Measurements from ENCODE around the gene DENND2D.

The DENND2D gene

DNA sequence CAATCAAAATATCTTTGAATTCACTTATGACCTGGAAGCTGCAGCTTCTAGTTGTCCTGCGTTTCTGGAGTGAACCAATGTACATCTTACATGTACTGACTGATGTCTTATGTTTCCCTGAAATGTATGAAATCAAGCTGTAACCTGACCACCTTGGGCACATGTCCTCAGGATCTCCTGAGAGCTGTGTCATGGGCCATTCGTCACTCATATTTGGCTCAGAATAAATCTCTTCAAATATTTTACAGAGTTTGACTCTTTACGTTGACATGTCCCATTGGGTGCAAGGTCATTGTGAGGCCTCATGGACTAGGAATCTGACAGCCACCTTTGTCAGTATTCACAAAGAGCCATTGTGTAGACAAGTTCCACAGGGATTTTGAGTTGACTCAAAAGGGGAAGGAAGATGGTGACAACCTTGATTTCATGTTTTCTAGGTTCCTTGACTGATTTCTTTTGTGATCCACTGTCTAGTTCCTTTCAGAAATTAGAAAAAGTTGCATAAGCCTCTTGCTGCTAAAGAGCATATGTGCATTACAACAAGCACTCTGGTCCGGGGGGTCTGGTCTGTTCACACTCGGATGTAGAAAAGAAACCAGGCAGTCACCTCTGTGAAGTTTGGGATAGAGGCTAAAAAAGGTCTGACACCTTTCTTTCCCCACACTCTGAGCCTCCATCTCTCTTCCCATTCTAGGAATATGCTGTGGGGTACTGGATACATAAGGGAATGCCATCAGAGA is 37.8 kb upstream of the DENND2D start:
- Histone ChIP-seq H3K36me3 (replicated peaks) (no peaks in the 10 kb centered on the region), H3K27me3 (replicated peaks) (no peaks in the 10 kb centered on the region), H3K4me3 (ENCODE audit: low read depth, low read length) (no peak overlapping the region), H3K27ac (no peak overlapping the region)
- no peak for DNase-seq
- in situ Hi-C loops (cut with HindIII; ENCODE audit: low pct_ligation_motif_present, low sequenced_read_pairs): no loop called here
- TF ChIP-seq, protein P1, sequence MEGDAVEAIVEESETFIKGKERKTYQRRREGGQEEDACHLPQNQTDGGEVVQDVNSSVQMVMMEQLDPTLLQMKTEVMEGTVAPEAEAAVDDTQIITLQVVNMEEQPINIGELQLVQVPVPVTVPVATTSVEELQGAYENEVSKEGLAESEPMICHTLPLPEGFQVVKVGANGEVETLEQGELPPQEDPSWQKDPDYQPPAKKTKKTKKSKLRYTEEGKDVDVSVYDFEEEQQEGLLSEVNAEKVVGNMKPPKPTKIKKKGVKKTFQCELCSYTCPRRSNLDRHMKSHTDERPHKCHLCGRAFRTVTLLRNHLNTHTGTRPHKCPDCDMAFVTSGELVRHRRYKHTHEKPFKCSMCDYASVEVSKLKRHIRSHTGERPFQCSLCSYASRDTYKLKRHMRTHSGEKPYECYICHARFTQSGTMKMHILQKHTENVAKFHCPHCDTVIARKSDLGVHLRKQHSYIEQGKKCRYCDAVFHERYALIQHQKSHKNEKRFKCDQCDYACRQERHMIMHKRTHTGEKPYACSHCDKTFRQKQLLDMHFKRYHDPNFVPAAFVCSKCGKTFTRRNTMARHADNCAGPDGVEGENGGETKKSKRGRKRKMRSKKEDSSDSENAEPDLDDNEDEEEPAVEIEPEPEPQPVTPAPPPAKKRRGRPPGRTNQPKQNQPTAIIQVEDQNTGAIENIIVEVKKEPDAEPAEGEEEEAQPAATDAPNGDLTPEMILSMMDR (IDR thresholded peaks at IDR 0.05; ENCODE audit: low read depth, low read length, missing control alignments): no peak

DNA sequence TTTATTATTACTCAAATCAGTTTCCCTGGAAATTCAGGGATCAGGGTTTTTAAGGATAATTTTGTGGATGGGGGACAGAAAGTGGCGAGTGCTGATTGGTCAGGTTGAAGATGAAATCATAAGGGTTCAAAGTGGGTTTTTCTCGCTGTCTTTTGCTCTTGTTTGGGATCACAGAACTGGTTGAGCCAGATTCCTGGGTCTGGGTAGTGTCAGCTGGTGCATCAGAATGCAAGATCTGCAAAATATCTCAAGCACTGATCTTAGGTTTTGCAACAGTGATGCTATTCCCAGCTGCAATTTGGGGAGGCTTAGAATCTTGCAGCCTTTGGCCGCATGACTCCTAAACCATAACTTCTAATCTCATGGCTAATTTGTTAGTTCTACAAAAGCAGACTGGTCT is 36.4 kb upstream of the DENND2D start:
- no peaks in the 10 kb centered on the region for H3K36me3 ChIP-seq (replicated peaks)
- H3K4me3 ChIP-seq (ENCODE audit: low read depth, low read length): no peak overlapping the region
- H3K27me3 ChIP-seq (replicated peaks): no peaks in the 10 kb centered on the region
- TF ChIP-seq, protein P1 (IDR thresholded peaks at IDR 0.05; ENCODE audit: low read depth, low read length, missing control alignments): no peak
- H3K27ac ChIP-seq: no peak overlapping the region
- DNase-seq: no peak
- in situ Hi-C loops (cut with HindIII; ENCODE audit: low pct_ligation_motif_present, low sequenced_read_pairs): no loop called here

DNA sequence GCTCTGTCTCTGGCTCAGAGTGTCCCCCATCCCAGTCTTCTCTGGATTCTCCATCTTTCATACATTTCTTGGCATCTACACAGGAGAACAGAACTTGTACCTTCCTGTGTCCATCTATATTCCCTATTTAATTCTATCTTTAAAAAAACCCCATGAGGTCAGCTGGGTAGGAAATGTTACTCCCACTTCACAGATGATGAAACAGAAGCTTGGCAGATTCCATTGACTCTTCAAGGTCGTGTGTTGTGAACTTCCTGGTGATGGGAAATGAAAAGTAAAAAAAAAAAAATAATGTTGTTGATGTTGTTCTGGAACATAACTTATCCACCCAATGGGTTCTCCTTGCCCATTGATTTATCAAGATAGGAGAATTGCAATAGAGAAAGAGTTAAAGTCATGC is 35.9 kb upstream of the DENND2D start:
- in situ Hi-C loops (cut with HindIII; ENCODE audit: low pct_ligation_motif_present, low sequenced_read_pairs): no loop called here
- no peak for DNase-seq
- Histone ChIP-seq H3K4me3 (ENCODE audit: low read depth, low read length) (no peak overlapping the region), H3K27me3 (replicated peaks) (no peaks in the 10 kb centered on the region), H3K36me3 (replicated peaks) (no peaks in the 10 kb centered on the region), H3K27ac (no peak overlapping the region)
- TF ChIP-seq, protein P1 (IDR thresholded peaks at IDR 0.05; ENCODE audit: low read depth, low read length, missing control alignments): no peak

DNA sequence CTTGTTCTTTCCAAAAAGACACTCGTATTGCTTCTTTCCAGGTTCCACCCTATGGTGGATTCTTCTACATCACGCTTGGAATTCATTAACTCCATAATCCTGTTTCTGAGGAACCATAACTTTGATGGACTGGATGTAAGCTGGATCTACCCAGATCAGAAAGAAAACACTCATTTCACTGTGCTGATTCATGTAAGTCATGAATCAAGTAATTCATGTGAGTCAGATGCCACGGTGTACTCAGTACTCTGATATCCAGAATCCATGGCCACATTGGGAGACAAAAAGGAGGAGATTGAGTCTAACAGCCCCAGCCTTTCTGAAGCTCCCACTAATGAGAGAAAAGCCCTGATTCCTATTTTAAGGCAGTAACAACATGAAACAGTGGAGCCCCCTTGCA is 34.4 kb upstream of the DENND2D start:
- Histone ChIP-seq H3K27ac (no peak overlapping the region), H3K27me3 (replicated peaks) (no peaks in the 10 kb centered on the region), H3K4me3 (ENCODE audit: low read depth, low read length) (no peak overlapping the region), H3K36me3 (replicated peaks) (no peaks in the 10 kb centered on the region)
- DNase-seq: peak; percentile 26
- TF ChIP-seq, protein P1 (IDR thresholded peaks at IDR 0.05; ENCODE audit: low read depth, low read length, missing control alignments): no peak
- in situ Hi-C loops (cut with HindIII; ENCODE audit: low pct_ligation_motif_present, low sequenced_read_pairs): no loop called here

DNA sequence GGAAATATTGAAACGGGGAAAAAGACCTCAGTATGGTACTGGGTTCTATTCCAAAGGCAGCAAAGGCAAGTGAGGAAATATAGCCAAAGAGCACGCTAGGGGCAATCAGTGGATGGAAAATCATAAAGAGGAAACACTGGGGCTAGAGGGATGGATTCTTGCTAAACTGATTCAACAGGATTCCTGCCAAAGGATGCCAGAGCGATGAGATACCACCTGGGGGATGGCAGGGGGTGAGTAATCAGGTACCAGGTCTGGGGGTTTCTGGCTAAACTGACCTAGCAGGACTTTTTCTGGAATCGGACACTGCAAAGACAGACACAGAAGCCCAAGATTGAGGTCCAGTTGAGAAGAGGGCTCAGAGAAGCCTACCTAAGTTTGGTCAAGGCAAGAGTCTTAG is 33.8 kb upstream of the DENND2D start:
- Histone ChIP-seq H3K27ac (no peak overlapping the region), H3K4me3 (ENCODE audit: low read depth, low read length) (no peak overlapping the region), H3K36me3 (replicated peaks) (no peaks in the 10 kb centered on the region), H3K27me3 (replicated peaks) (no peaks in the 10 kb centered on the region)
- TF ChIP-seq, protein P1 (IDR thresholded peaks at IDR 0.05; ENCODE audit: low read depth, low read length, missing control alignments): no peak
- DNase-seq: no peak
- in situ Hi-C loops (cut with HindIII; ENCODE audit: low pct_ligation_motif_present, low sequenced_read_pairs): no loop called here

DNA sequence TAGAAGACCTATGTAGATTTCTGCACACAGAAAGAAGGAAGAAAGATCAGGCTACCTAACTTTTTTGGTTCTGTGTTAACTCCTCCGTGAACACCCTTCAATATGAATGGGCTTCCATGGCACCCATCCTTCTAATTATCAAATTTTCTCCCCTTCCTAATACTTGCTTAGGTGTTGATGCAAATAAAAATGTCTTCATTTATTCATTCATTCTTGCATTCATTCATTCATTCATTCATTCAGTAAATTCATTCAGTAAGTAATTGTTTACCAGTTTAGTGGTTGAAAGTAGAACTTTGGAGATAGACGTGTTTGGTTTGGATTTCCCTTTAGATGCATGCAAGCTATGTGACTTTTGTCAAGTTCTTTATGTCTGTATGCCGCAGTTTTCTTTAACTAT is 31.7 kb upstream of the DENND2D start:
- H3K4me3 ChIP-seq (ENCODE audit: low read depth, low read length): no peak overlapping the region
- TF ChIP-seq, protein P1 (IDR thresholded peaks at IDR 0.05; ENCODE audit: low read depth, low read length, missing control alignments): no peak

More for the DNA sequence above, 31.7 kb upstream of the DENND2D start:
- Histone ChIP-seq H3K27me3 (replicated peaks) (no peaks in the 10 kb centered on the region), H3K36me3 (replicated peaks) (no peaks in the 10 kb centered on the region), H3K27ac (no peak overlapping the region)
- no peak for DNase-seq
- in situ Hi-C loops (cut with HindIII; ENCODE audit: low pct_ligation_motif_present, low sequenced_read_pairs): no loop called here

All from brain microvascular endothelial cell (primary cell).